COR-L47 (cell line): Measurements from ENCODE around the gene ALCAM.

ENCODE experiments used
- DNase-seq: peaks from one replicate; lab custom pipeline; 2025; lab: John Stamatoyannopoulos, UW

The ALCAM gene

GRCh38 chr3:105366326-105367062 is at the start of gene ALCAM:
ALCAM (plus strand) TSS chr3:105366909.
- DNase-seq = peak; percentile 100

- no peak for DNase-seq
Observed at GRCh38 chr3:105317841-105318240, 48.9 kb upstream of the ALCAM start.

DNA sequence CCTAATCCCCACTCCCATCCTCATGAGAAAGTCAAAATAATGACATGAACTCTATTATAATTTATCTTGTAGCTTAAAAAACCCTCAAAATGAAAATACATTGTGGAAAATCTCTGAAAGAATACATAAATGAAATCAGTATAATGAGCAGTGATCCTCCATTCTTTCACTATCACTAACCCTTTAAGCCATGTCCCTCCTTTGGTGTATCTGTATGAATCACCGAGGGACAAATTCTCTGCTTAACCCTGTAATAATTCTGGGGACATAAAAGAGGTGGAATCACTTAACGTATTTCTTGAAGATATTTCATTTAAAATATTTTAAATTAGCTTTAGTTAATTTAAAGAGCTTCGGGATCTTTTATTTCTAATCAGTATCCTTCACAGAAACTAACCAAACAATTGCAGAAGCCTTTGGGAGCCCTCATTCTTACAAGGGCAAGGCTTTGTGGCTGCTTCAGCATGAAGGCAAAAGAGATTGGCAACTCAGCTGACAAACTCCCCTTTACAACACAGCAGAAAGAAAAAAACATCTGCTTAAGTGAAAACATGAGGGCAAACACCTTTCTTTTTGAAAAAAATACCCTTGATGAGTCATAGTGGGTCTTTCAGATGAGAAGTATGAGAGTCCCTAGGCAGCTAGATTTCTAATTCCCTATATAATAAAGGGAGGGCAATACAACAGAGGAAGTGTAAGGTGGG is 44.0 kb upstream of the ALCAM start:
- DNase-seq = no peak

DNA sequence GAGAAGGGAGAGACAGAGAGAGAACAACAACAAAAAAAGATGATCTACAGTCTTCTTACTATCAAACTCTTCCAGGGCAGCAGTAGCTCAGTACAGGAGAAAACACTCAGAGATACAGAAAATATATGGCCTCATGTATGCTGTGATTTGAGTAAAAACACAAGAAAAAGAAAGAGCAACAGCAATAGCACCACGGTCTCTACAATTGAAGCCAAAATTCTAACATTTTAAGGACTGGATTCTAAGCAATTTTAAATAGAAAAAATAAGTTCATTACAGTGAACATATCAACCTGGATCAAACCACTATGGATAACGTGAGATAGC is 43.5 kb upstream of the ALCAM start:
- no peak for DNase-seq

DNA sequence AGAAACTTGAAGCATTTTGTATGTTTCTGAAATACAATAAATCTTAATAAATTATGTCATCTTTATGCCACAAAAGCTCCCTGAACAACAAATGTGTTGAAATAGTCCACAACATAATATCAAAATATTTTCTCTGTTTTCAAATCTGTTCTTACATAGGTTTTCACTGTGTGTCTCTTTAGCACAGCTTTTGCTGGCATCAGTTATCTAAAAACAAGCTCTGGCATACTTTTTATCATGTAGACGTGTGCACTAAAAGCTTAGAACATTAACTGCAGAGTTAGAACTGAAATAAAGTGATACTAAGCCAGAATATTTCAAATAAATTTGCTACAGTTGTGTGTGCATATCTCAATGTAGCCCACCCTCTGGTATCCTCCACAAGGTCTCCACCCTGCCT is 41.8 kb upstream of the ALCAM start:
- DNase-seq = no peak

DNA sequence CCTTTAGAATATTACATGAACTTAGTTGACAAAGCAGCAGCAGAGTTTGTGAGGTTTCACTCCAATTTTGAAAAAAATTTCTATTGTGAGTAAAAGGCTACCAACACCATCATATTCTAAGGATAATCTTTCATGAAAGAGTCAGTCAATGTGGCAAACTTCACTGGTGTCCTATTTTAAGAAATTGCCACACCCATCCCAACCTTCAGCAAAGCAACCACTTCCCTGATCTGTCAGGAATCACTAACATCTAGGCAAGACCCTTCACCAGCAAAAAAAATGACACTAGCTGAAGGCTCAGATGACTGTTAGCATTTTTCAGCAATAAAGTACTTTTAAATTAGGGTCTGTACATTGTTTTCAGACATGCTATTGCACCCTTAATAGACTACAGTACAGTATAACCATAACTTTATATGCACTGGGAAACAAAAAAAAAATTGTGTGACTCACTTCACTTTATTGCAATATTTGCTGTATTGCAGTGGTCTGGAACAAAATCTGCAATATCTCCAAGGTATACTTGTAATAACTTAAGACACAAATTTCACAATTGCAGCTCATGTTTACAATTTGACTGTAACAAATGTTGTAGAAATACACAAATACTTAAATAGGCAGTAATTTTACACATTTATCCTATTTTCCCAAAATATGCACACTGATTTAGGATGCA is 38.9 kb upstream of the ALCAM start:
- no peak for DNase-seq

GRCh38 chr3:105328338-105328730 is 38.4 kb upstream of the ALCAM start:
- DNase-seq = no peak

- DNase-seq = no peak
Observed at GRCh38 chr3:105332961-105333360, 33.7 kb upstream of the ALCAM start.

- no peak for DNase-seq
Observed at GRCh38 chr3:105334138-105334882, 32.4 kb upstream of the ALCAM start.

DNA sequence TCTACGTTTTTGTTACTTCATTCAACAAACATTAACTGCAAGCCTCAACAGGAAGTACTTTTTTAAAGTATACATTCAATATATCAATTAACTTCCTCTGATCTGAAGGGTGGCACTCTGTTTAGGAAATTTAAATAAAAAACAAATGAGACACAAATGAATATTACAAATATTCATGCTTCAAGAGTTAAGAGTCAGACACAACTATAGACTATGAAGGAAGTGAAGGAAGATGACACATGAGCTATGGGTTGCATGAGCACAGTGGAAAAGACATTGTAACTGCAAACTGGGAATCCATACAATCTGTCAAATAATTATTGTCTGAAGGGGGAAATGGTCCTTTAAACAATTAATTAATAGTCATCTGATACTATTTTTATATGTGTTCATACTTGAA is 26.8 kb upstream of the ALCAM start:
- DNase-seq = no peak

GRCh38 chr3:105343991-105344390 is 22.7 kb upstream of the ALCAM start:
- no peak for DNase-seq

DNA sequence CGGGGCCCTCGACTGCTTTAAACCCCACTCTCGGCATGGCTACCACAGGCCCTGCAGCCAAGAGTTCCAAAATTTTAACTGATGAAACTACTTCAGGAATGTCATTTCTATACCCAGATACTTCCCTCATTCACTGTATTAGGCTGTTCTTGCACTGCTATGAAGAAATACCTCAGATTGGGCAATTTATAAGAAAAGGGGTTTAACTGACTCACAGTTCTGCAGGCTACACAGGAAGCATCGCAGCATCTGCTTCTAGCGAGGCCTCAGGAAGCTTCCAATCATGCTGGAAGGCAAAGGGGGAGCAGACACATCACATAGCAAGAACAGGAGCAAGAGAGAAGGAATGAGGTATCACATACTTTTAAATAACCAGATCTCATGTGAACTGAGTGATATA is 21.6 kb upstream of the ALCAM start:
- no peak for DNase-seq

DNA sequence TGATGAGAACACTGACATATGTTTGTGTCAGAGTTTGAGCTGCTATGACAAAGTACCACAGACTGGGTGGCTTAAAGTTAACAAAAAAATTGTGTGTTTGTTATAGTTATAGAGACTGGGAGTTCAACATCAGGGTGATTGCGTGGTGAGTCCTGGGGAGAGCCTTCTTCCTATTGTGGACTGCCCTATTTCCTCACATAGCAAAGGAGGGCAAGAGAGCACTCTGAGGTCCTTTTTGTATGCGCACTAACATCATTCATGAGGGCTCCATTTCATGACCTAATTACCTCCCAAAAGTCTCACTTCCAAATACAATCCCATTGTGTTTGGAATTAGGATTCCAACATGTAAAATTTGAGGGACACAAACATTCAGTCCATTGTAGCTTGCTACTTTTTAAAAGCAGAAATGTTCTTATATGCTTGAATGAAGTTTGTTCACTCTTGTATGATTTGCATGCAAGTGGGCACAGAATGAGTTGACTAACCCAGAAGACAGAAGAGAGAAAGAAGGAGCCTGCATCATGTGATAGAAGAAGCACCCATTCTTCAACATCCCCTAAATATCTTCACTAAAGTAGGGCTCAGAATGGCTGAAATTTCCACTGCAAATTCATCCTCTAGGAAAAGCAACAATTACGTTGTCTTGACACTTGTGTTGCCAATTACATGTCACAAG is 18.9 kb upstream of the ALCAM start:
- DNase-seq = no peak

DNA sequence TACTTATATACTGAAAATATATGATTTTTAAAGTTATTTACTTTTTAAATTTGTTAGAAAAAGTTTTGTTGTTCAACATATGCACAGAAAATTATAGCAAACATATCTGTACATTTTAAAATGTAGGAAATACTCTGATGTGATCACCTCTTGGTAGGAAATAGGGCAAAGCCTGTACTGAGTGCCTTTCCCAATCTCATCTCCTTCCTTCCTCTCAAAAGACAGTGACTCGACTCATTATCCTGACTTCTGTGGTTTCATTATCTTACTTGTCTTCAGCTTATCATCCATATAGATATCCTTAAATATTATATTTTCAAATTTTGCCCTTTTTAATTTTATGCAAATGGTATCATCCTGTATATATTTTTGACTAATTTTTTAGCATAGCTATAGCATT is 18.4 kb upstream of the ALCAM start:
- DNase-seq = no peak

GRCh38 chr3:105349684-105350387 is 16.9 kb upstream of the ALCAM start:
- DNase-seq = peak; percentile 32

GRCh38 chr3:105351821-105352220 is 14.9 kb upstream of the ALCAM start:
- DNase-seq = no peak

GRCh38 chr3:105352976-105353375 is 13.7 kb upstream of the ALCAM start:
- DNase-seq = no peak

DNA sequence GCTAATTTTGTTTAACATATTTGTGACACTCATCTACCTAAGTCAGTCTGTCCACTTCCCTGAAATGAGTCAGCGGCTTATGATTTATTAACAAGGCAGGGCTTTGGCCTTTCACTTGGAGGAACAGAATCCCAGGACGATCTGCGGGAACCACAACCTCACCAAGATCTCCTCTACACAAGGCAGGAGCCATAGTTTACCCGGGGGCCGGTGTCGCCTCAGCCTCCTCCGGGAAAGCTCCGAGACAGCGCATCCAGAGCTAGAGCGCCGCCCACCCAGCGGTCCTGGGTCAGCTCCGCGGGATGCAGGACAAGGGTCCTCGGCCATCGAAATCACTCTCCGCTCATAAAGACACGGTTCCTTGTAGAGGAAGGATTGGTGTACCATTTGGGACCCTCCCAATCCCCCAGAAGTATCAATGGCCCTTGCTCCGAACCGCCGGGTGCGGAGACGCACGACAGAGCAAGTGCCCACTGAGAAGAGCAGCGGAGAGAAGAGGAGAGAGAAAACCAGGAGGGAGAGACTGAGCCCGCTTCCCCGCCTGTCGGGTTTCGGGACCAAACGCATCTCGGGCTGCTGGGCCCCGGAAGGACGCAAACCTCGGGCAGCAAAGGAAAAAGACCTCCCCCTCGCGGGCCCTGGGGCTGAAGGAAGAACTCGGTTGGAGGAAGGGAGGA is 13.1 kb upstream of the ALCAM start:
- DNase-seq = no peak

DNA sequence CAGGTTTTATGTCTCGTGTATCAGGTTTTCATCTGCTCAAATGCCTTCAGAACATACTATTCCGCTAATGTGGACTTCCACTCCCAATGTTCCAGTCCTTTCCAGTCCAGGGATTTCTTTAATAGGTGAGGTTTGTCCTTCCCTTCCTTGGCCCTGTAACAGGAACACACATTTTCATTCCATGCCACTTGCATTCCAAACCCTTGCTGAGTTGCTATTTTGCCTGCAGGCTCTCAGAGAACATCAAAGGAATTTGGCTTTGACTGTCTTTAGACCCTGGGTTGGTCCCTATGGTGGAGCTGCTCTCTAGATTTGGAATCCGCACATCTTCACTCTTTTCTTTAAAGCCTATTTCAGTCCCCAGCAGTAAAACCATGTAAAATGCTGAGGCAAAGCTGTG is 12.3 kb upstream of the ALCAM start:
- no peak for DNase-seq

DNA sequence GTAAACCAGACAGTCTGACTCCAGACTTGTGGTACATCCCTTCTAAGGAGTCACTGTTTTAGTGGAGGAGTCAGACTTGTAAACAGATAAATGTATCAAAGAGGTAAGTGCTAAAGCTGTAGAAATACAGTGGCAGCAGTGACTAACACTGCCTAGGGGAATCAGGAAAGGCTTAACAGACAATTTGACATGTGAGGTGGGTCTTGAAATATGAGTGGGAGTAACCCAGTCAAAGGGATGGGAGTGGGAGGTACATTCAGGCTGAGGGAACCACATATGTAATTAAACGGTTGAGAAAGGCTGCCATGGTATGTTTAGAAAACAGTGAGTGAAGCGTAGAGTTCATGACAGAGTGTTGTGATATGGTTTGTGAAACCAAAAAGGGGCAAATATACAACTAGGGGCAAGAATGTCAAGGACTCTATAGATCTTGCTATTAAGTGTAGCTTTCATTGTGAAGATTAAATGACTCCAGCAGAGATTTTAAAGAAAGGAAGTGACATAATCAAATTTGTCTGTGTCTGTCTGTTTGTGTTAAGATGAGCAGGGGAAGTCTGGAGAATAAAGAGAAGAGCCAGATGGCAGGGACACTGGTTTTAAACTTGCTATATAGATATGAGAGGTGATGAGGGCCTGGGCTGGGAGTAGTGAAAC is 11.2 kb upstream of the ALCAM start:
- DNase-seq = no peak
